Endothelial cell of umbilical vein (primary cell): Measurements from ENCODE around the gene GP9. TPM values are rescaled to one million over a fixed set of nuclear protein-coding genes. Genes with fewer than 3 reads are reported as not detected.

Source experiments
- BruUV-seq: library from RNA; stranded (reverse); fragments of 400-500 nt; replicated peaks from 2 replicates; lab custom pipeline; 2021; lab: Mats Ljungman, UMichigan
- CTCF ChIA-PET: fragments of 300-600, 350-600 bp; sonication (Branson Sonifier 250); formaldehyde crosslinking; loops from one replicate; lab custom pipeline; 2021; ENCODE audit warnings: antibody characterized with exemption, inconsistent platforms; lab: Charles Lee
- POLR2A ChIA-PET: fragments of 300-600, 350-600 bp; sonication (Branson Sonifier 250); formaldehyde crosslinking; loops from one replicate; lab custom pipeline; 2021; ENCODE audit warnings: antibody characterized with exemption, inconsistent platforms; lab: Charles Lee
- DNase-seq: peaks from one replicate; pipeline ENCODE4 v3.0.0-alpha.2; 2011; ENCODE audit warnings: low read depth, low spot score
- FAIRE-seq: peaks from 2 replicates; lab custom pipeline; 2011; peaks lifted over from hg19 to GRCh38; lab: Jason Lieb, UNC
- H2AFZ ChIP-seq: 2 replicates; pipeline ENCODE4 v1.6.0; 2012; ENCODE audit warnings: low read depth, low read length, control low read depth, inconsistent platforms
- H3K27ac ChIP-seq: 2 replicates; pipeline ENCODE4 v1.5.1; 2011; ENCODE audit warnings: low read depth, mild to moderate bottlenecking, control low read depth, low read length, moderate library complexity; ENCODE audit not compliant: insufficient read depth
- H3K27me3 ChIP-seq, 2 experiments: 2 replicates each; pipeline versions ENCODE4 v1.6.0 to v1.6.1; 2011; ENCODE audit warnings: low read length in 2 of 2, mixed read lengths in 1 of 2; ENCODE audit not compliant: control insufficient read depth in 2 of 2, insufficient read depth in 2 of 2
- H3K36me3 ChIP-seq, 2 experiments: 2 replicates in 1 of 2; 3 replicates in 1 of 2; pipeline ENCODE4 v1.5.1; 2011; ENCODE audit warnings: low read length in 2 of 2, mild to moderate bottlenecking in 1 of 2, moderate library complexity in 1 of 2; ENCODE audit not compliant: control insufficient read depth in 2 of 2, insufficient read depth in 2 of 2; ENCODE audit errors: extremely low read depth in 1 of 2
- H3K4me1 ChIP-seq: 3 replicates; pipeline ENCODE4 v1.5.1; 2011; ENCODE audit warnings: mild to moderate bottlenecking, low read length; ENCODE audit not compliant: control insufficient read depth, insufficient read depth; ENCODE audit errors: extremely low read depth
- H3K4me2 ChIP-seq: 2 replicates; pipeline ENCODE4 v1.6.1; 2011; ENCODE audit warnings: low read length, control low read depth, mixed read lengths; ENCODE audit not compliant: insufficient read depth
- H3K4me3 ChIP-seq, 3 experiments: fragments of 200-600 bp in 1 of 3; sonication (generic), shearing (Covaris generic) in 1 of 3; replicated peaks in 1 of 3; 2 replicates each; pipeline ENCODE4 v1.5.1; 2011 to 2016; ENCODE audit warnings: control low read depth in 3 of 3, low read length in 3 of 3, mild to moderate bottlenecking in 2 of 3, inconsistent platforms in 1 of 3, low read depth in 1 of 3, moderate library complexity in 1 of 3; ENCODE audit not compliant: insufficient read depth in 1 of 3
- H3K79me2 ChIP-seq: 2 replicates; pipeline ENCODE4 v1.6.0; 2012; ENCODE audit warnings: low read length, inconsistent platforms; ENCODE audit not compliant: control insufficient read depth, insufficient read depth
- H3K9ac ChIP-seq: replicated peaks from 2 replicates; pipeline ENCODE3; 2011; ENCODE audit warnings: low read length, control low read depth; ENCODE audit not compliant: insufficient read depth; ENCODE audit errors: extremely low read depth
- H3K9me1 ChIP-seq: replicated peaks from 3 replicates; pipeline ENCODE4 v1.6.0; 2011; ENCODE audit warnings: mild to moderate bottlenecking, low read length; ENCODE audit not compliant: control insufficient read depth, insufficient read depth; ENCODE audit errors: extremely low read depth
- H3K9me3 ChIP-seq: replicated peaks from 2 replicates; pipeline ENCODE4 v1.5.1; 2012; ENCODE audit warnings: low read length, inconsistent platforms; ENCODE audit not compliant: control insufficient read depth, insufficient read depth
- H4K20me1 ChIP-seq: replicated peaks from 2 replicates; pipeline ENCODE3; 2011; ENCODE audit warnings: mild to moderate bottlenecking, low read length; ENCODE audit not compliant: control insufficient read depth, insufficient read depth; ENCODE audit errors: extremely low read depth
- EZH2 ChIP-seq: IDR thresholded peaks from 2 replicates; pipeline ENCODE4 v1.6.1; 2012; ENCODE audit warnings: borderline replicate concordance, low read depth, mild to moderate bottlenecking, moderate library complexity, low read length, inconsistent platforms; ENCODE audit not compliant: severe bottlenecking
- FOS ChIP-seq: IDR thresholded peaks from 2 replicates; pipeline ENCODE4 v1.6.1; 2011; ENCODE audit warnings: mild to moderate bottlenecking, low read length, moderate library complexity, borderline replicate concordance; ENCODE audit not compliant: insufficient read depth
- GATA2 ChIP-seq: IDR thresholded peaks from 2 replicates; pipeline ENCODE4 v1.7.0; 2011; ENCODE audit warnings: low read depth, mild to moderate bottlenecking, moderate library complexity, mixed read lengths, low read length; ENCODE audit not compliant: insufficient read length, insufficient read depth
- JUN ChIP-seq: IDR thresholded peaks from 2 replicates; pipeline ENCODE4 v1.6.1; 2011; ENCODE audit warnings: borderline replicate concordance, low read depth; ENCODE audit not compliant: insufficient read length, insufficient read depth
- MYC ChIP-seq: IDR thresholded peaks from one replicate; pipeline ENCODE4 v1.6.1; 2011; ENCODE audit warnings: mild to moderate bottlenecking, low read depth, low read length
- POLR2A ChIP-seq: IDR thresholded peaks from 2 replicates; pipeline ENCODE4 v1.6.1; 2012; ENCODE audit warnings: low read depth, mild to moderate bottlenecking, control low read depth, low read length
- POLR2AphosphoS5 ChIP-seq: IDR thresholded peaks from 2 replicates; pipeline ENCODE4 v1.6.1; 2012; ENCODE audit warnings: low read depth, mild to moderate bottlenecking, control low read depth, low read length, moderate library complexity; ENCODE audit not compliant: insufficient read depth
- dilution Hi-C: fragments of 300-500 bp; cut with MboI; formaldehyde crosslinking; loops from one replicate; pipeline ENCODE4 v1.15.0; 2019; ENCODE audit warnings: low sequenced_read_pairs; ENCODE audit not compliant: extremely low pct_ligation_motif_present
- intact Hi-C: fragments of 100-400 bp; cut with micrococcal nuclease; formaldehyde crosslinking; loops from one replicate; pipeline ENCODE4 v1.10.0; 2022
- polyA plus RNA-seq, 4 experiments: library from polyadenylated mRNA; depleted of rRNA in 3 of 4; stranded (reverse) in 3 of 4; unstranded in 1 of 4; fragments of >200 nt; gene quantifications; 2 replicates each; pipeline versions ENCODE4 v1.2.1 to v1.2.3, GENCODE V29; 2011 to 2012; ENCODE audit warnings: missing spikeins in 1 of 4
- total RNA-seq: library from RNA; stranded (reverse); gene quantifications from 2 replicates; pipeline ENCODE4 v1.2.3, GENCODE V29; 2021
- TF ChIP-seq, protein P1 (sequence below): IDR thresholded peaks from 2 replicates; pipeline ENCODE4 v1.6.1; 2011; ENCODE audit not compliant: insufficient read depth, insufficient read length
- TF ChIP-seq, protein P2 (sequence below), 2 donors: IDR thresholded peaks; 1 replicate in 1 of 2; 2 replicates in 1 of 2; pipeline ENCODE4 v1.5.1; 2011; ENCODE audit warnings: low read length in 2 of 2, mild to moderate bottlenecking in 2 of 2, moderate library complexity in 2 of 2, control low read depth in 1 of 2, inconsistent platforms in 1 of 2, low read depth in 1 of 2; ENCODE audit not compliant: insufficient read depth in 1 of 2; ENCODE audit errors: extremely low read depth in 1 of 2

The GP9 gene
- total and polyA plus RNA-seq, 2 donors (not counting 3 experiments of a cell fraction or from before 2014, with no cell fraction given): not detected

DNA sequence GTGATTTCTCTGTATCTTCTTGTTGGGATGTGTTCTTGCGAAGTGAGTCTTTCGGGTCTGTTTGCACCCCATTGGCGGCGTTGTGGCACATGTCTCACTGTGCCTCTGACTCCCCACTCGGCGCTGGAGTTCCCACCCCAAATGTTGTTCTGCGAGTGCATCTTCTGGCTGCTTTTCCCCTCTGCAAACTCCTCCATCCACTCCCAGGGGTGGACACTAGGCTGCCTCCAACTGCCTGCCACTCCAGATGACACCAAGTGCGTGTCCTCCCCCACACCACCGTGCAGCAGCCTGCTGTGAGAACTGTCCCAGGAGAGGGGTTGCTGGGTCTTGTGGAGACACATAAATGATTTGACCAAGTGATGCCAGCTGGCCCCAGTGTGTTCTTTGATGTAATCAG is 41.8 kb upstream of the GP9 start:
- H3K27ac ChIP-seq: no peak overlapping the region
- no peaks in the 10 kb centered on the region for H3K27me3 ChIP-seq
- H4K20me1 ChIP-seq: no peaks in the 10 kb centered on the region
- no peak overlapping the region for H3K4me3 ChIP-seq
- FAIRE-seq (no peak), DNase-seq (no peak)
- no peak overlapping the region for H3K4me2 ChIP-seq
- no peaks in the 10 kb centered on the region for H3K36me3 ChIP-seq
- H2AFZ ChIP-seq: no peak overlapping the region
- H3K4me1 ChIP-seq: peaks cover 33% of the 10 kb centered on the region
- ChIA-PET CTCF (interaction anchor here (5.0 kb wide), 1 partner anchor 48 kb away, joined by 34 read pairs; no protein-coding TSS in a partner anchor), POLR2A (no interaction called here)
- no peaks in the 10 kb centered on the region for H3K79me2 ChIP-seq
- H3K9me1 ChIP-seq: no peaks in the 10 kb centered on the region
- intact Hi-C loops: no loop called here
- H3K9me3 ChIP-seq: no peaks in the 10 kb centered on the region
- TF ChIP-seq GATA2 (no peak), POLR2A (no peak), POLR2AphosphoS5 (no peak), MYC (no peak), EZH2 (no peak), JUN (no peak), FOS (no peak)
- TF ChIP-seq, protein P1, sequence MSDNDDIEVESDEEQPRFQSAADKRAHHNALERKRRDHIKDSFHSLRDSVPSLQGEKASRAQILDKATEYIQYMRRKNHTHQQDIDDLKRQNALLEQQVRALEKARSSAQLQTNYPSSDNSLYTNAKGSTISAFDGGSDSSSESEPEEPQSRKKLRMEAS: no peak
- TF ChIP-seq, protein P2, sequence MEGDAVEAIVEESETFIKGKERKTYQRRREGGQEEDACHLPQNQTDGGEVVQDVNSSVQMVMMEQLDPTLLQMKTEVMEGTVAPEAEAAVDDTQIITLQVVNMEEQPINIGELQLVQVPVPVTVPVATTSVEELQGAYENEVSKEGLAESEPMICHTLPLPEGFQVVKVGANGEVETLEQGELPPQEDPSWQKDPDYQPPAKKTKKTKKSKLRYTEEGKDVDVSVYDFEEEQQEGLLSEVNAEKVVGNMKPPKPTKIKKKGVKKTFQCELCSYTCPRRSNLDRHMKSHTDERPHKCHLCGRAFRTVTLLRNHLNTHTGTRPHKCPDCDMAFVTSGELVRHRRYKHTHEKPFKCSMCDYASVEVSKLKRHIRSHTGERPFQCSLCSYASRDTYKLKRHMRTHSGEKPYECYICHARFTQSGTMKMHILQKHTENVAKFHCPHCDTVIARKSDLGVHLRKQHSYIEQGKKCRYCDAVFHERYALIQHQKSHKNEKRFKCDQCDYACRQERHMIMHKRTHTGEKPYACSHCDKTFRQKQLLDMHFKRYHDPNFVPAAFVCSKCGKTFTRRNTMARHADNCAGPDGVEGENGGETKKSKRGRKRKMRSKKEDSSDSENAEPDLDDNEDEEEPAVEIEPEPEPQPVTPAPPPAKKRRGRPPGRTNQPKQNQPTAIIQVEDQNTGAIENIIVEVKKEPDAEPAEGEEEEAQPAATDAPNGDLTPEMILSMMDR (IDR thresholded peaks at IDR 0.05; ENCODE audit: extremely low read depth in 1 of 2, insufficient read depth in 1 of 2, low read depth in 1 of 2, low read length in 2 of 2): no peak
- BruUV-seq: no TSS peak
- dilution Hi-C loops: no loop called here
- H3K9ac ChIP-seq: no peak overlapping the region
